Endometrial microvascular endothelial cells (primary cell): Measurements from ENCODE around the gene CCBE1. TPM values are rescaled to one million over a fixed set of nuclear protein-coding genes. Genes with fewer than 3 reads are reported as not detected.

Experiments used
- in situ Hi-C: cut with HindIII; loops from 2 replicates; pipeline ENCODE4 v1.10.0; 2017; ENCODE audit warnings: low sequenced_read_pairs, low pct_unique_long_range_greater_than_20kb; ENCODE audit errors: inconsistent ontology term
- total RNA-seq: library from RNA; depleted of rRNA; stranded (reverse); fragments of >200 nt; gene quantifications from one replicate; pipeline ENCODE4 v1.2.3, GENCODE V29; 2015; ENCODE audit errors: inconsistent ontology term

The CCBE1 gene
- total RNA-seq, 1 donor from 2014 or later, result 8.7 TPM

GRCh38 chr18:59633961-59634485 lies 63.2 kb downstream of the CCBE1 start:
- in situ Hi-C loops, result no loop called here

GRCh38 chr18:59633317-59633716 lies 63.9 kb downstream of the CCBE1 start:
- in situ Hi-C loops, result no loop called here

- in situ Hi-C loops, result no loop called here
These were observed 65.5 kb downstream of the CCBE1 start for GRCh38 chr18:59631583-59632181.

GRCh38 chr18:59629894-59630293 lies 67.3 kb downstream of the CCBE1 start:
- in situ Hi-C loops, result no loop called here

GRCh38 chr18:59628995-59629394 lies 68.2 kb downstream of the CCBE1 start:
- in situ Hi-C loops, result no loop called here

GRCh38 chr18:59627414-59627813 lies 69.8 kb downstream of the CCBE1 start:
- in situ Hi-C loops, result no loop called here

- in situ Hi-C loops, result no loop called here
These were observed 72.9 kb downstream of the CCBE1 start for GRCh38 chr18:59624369-59624765.

- in situ Hi-C loops, result no loop called here
These were observed 73.5 kb downstream of the CCBE1 start for GRCh38 chr18:59623456-59624368.

GRCh38 chr18:59621027-59621426 lies 76.2 kb downstream of the CCBE1 start:
- in situ Hi-C loops, result no loop called here

- in situ Hi-C loops, result no loop called here
These were observed 76.8 kb downstream of the CCBE1 start for GRCh38 chr18:59620381-59620780.

GRCh38 chr18:59619816-59620215 lies 77.4 kb downstream of the CCBE1 start:
- in situ Hi-C loops, result no loop called here

- in situ Hi-C loops, result no loop called here
These were observed 79.7 kb downstream of the CCBE1 start for GRCh38 chr18:59617468-59617932.

GRCh38 chr18:59616501-59616900 lies 80.7 kb downstream of the CCBE1 start:
- in situ Hi-C loops, result no loop called here

GRCh38 chr18:59613903-59614302 lies 83.3 kb downstream of the CCBE1 start:
- in situ Hi-C loops, result no loop called here

- in situ Hi-C loops, result no loop called here
These were observed 84.8 kb downstream of the CCBE1 start for GRCh38 chr18:59612381-59612780.

- in situ Hi-C loops, result no loop called here
These were observed 86.6 kb downstream of the CCBE1 start for GRCh38 chr18:59610546-59611140.

- in situ Hi-C loops, result no loop called here
These were observed 87.6 kb downstream of the CCBE1 start for GRCh38 chr18:59609654-59610053.

GRCh38 chr18:59607471-59607870 lies 89.8 kb downstream of the CCBE1 start:
- in situ Hi-C loops, result no loop called here

GRCh38 chr18:59607078-59607379 lies 90.2 kb downstream of the CCBE1 start:
- in situ Hi-C loops, result no loop called here
